Fibroblast of skin of right quadriceps (primary cell): ENCODE measurements around the gene UBAP1L.
"Not testable (repeated sequence)": the region's sequence is repeated elsewhere in the genome, so short reads cannot be mapped to it uniquely, and the experiment has no call there.

Source experiments
- DNase-seq: peaks from one replicate; pipeline ENCODE4 v3.0.0-alpha.2; 2013

UBAP1L gene

GRCh38 chr15:65082303-65082953 is 32.6 kb downstream of the UBAP1L start:
- no peak for DNase-seq

- no peak for DNase-seq
Observed at GRCh38 chr15:65081758-65082157, 33.2 kb downstream of the UBAP1L start.

- no peak for DNase-seq
Observed at GRCh38 chr15:65081270-65081669, 33.7 kb downstream of the UBAP1L start.

- no peak for DNase-seq
Observed at GRCh38 chr15:65079580-65079979, 35.4 kb downstream of the UBAP1L start.

- DNase-seq: peak; percentile 52
Observed at GRCh38 chr15:65077981-65078352, 37.0 kb downstream of the UBAP1L start.

- no peak for DNase-seq
Observed at GRCh38 chr15:65077291-65077980, 37.6 kb downstream of the UBAP1L start.

- no peak for DNase-seq
Observed at GRCh38 chr15:65076486-65077290, 38.3 kb downstream of the UBAP1L start, which contains the start of gene KBTBD13. Gene KBTBD13, plus strand, starts transcription at chr15:65076746. Its CDS starts 70 bp downstream, at chr15:65076816.

GRCh38 chr15:65075607-65076395 is 39.2 kb downstream of the UBAP1L start:
- DNase-seq: not testable (repeated sequence)

GRCh38 chr15:65074946-65075345 is 40.1 kb downstream of the UBAP1L start:
- DNase-seq: not testable (repeated sequence)

- no peak for DNase-seq
Observed at GRCh38 chr15:65072617-65073016, 42.4 kb downstream of the UBAP1L start.

GRCh38 chr15:65072027-65072426 is 43.0 kb downstream of the UBAP1L start:
- DNase-seq: peak; percentile 50

- no peak for DNase-seq
Observed at GRCh38 chr15:65071381-65071811, 43.6 kb downstream of the UBAP1L start.

- no peak for DNase-seq
Observed at GRCh38 chr15:65069779-65070546, 45.0 kb downstream of the UBAP1L start.

GRCh38 chr15:65069179-65069578 is 45.8 kb downstream of the UBAP1L start:
- DNase-seq: peak; percentile 78

GRCh38 chr15:65068403-65068788 is 46.6 kb downstream of the UBAP1L start:
- no peak for DNase-seq

GRCh38 chr15:65067645-65068402 is 47.2 kb downstream of the UBAP1L start, which contains the start of gene RASL12:
Gene RASL12, minus strand, starts transcription at chr15:65067991. Its CDS starts 156 bp downstream, at chr15:65067835.
- DNase-seq: no peak

- no peak for DNase-seq
Observed at GRCh38 chr15:65067317-65067644, 47.7 kb downstream of the UBAP1L start.

GRCh38 chr15:65066635-65067316 is 48.2 kb downstream of the UBAP1L start:
- no peak for DNase-seq

- DNase-seq: no peak
Observed at GRCh38 chr15:65066001-65066634, 48.9 kb downstream of the UBAP1L start.

- DNase-seq: no peak
Observed at GRCh38 chr15:65062726-65063125, 52.3 kb downstream of the UBAP1L start.
